ENCODE results near the gene RNF224. TPM values are rescaled to one million over a fixed set of nuclear protein-coding genes. Genes with fewer than 3 reads are reported as not detected.

RNF224 gene
- total and polyA plus RNA-seq, 4 donors, result not detected

DNA sequence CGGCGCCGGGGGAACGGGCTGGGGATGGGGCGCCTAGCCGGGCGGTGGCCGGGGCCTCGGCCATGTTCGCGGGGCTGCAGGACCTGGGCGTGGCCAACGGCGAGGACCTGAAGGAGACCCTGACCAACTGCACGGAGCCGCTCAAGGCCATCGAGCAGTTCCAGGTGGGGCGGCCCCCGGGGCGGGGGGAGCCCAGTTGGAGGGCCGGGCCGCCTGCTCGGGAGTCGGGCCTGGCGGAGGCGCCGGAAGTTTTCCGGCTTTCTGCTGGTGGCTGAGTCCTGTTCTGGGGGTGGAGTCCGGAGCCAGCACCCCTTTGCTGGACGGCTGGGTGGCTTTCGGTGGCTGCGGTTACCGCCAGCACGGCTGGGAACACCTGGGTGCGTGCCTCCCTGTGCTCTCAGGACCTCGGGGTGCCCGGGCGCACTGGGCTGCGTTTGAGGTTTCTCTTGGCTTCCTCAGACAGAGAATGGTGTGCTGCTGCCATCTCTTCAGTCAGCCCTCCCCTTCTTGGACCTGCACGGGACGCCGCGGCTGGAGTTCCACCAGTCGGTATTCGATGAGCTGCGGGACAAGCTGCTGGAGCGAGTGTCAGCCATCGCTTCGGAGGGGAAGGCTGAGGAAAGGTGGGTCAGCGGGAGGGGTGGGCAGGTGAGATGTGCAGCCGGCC, 28.3 kb downstream of the RNF224 start:
- peak overlapping the region; percentile 76 to 98 (median 82) for H3K4me3 ChIP-seq (ENCODE audit: low read depth in 1 of 3, low read length in 3 of 3)
- DNase-seq (ENCODE audit: low spot score), result no peak
- no peaks in the 10 kb centered on the region for H3K27me3 ChIP-seq (ENCODE audit: control insufficient read depth in 4 of 4, insufficient read depth in 4 of 4, low read length in 3 of 4)
- TF ChIP-seq NR2F2 (IDR thresholded peaks at IDR 0.05), result no peak
- TF ChIP-seq, protein P1, sequence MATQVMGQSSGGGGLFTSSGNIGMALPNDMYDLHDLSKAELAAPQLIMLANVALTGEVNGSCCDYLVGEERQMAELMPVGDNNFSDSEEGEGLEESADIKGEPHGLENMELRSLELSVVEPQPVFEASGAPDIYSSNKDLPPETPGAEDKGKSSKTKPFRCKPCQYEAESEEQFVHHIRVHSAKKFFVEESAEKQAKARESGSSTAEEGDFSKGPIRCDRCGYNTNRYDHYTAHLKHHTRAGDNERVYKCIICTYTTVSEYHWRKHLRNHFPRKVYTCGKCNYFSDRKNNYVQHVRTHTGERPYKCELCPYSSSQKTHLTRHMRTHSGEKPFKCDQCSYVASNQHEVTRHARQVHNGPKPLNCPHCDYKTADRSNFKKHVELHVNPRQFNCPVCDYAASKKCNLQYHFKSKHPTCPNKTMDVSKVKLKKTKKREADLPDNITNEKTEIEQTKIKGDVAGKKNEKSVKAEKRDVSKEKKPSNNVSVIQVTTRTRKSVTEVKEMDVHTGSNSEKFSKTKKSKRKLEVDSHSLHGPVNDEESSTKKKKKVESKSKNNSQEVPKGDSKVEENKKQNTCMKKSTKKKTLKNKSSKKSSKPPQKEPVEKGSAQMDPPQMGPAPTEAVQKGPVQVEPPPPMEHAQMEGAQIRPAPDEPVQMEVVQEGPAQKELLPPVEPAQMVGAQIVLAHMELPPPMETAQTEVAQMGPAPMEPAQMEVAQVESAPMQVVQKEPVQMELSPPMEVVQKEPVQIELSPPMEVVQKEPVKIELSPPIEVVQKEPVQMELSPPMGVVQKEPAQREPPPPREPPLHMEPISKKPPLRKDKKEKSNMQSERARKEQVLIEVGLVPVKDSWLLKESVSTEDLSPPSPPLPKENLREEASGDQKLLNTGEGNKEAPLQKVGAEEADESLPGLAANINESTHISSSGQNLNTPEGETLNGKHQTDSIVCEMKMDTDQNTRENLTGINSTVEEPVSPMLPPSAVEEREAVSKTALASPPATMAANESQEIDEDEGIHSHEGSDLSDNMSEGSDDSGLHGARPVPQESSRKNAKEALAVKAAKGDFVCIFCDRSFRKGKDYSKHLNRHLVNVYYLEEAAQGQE (IDR thresholded peaks at IDR 0.05), result peak; percentile 15
- H3K36me3 ChIP-seq (ENCODE audit: control insufficient read depth in 4 of 4, insufficient read depth in 3 of 4, low read depth in 1 of 4, low read length in 3 of 4), result peaks cover 3 to 7% (median 6%) of the 10 kb centered on the region in 4 donors
- peaks cover 10 to 34% (median 21%) of the 10 kb centered on the region in 4 donors for H3K4me1 ChIP-seq (ENCODE audit: control insufficient read depth in 4 of 4, insufficient read depth in 4 of 4, low read length in 3 of 4)
- WGBS, result 1% methylated on average over 51 of the region's 51 CpGs
- peak overlapping the region; percentile 50 for H3K27ac ChIP-seq (ENCODE audit: low read depth in 1 of 2, low read length in 2 of 2)
- H3K9me3 ChIP-seq (ENCODE audit: control insufficient read depth in 4 of 4, low read length in 3 of 4), result no peaks in the 10 kb centered on the region
- peak overlapping the region; percentile 18 to 83 for H3K9ac ChIP-seq (ENCODE audit: low read depth in 1 of 2, low read length in 2 of 2)

DNA sequence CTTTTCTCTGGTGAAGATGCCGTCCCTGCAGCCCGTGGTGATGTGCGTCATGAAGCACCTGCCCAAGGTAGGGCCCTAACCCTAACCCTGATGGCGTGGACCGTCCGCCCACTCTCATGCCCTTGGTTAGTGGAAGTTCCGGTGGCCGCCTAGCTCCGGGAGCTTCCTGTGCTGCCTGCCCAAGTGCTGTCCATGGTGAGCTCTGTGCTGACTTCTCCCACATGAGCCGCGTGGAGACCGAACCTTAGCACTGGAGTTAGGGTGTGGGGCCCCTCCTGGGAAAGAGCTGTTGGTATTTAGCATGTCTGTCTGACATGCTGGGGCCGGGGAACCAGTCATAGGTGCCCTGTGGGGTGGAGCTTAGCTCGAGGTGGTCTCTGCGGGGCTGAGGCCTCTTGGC, 29.1 kb downstream of the RNF224 start:
- DNase-seq (ENCODE audit: low spot score), result no peak
- Histone ChIP-seq H3K9me3 (ENCODE audit: control insufficient read depth in 4 of 4, low read length in 3 of 4) (no peaks in the 10 kb centered on the region), H3K4me3 (ENCODE audit: low read depth in 1 of 3, low read length in 3 of 3) (peak overlapping the region in 2 of 3 donors; percentile 82 to 98), H3K36me3 (ENCODE audit: control insufficient read depth in 4 of 4, insufficient read depth in 3 of 4, low read depth in 1 of 4, low read length in 3 of 4) (peaks cover 3 to 7% (median 6%) of the 10 kb centered on the region in 4 donors), H3K4me1 (ENCODE audit: control insufficient read depth in 4 of 4, insufficient read depth in 4 of 4, low read length in 3 of 4) (peaks cover 10 to 34% (median 21%) of the 10 kb centered on the region in 4 donors), H3K9ac (ENCODE audit: low read depth in 1 of 2, low read length in 2 of 2) (no peak overlapping the region), H3K27ac (ENCODE audit: low read depth in 1 of 2, low read length in 2 of 2) (no peak overlapping the region), H3K27me3 (ENCODE audit: control insufficient read depth in 4 of 4, insufficient read depth in 4 of 4, low read length in 3 of 4) (no peaks in the 10 kb centered on the region)
- no peak for TF ChIP-seq FOXA1 (IDR thresholded peaks at IDR 0.05)
- TF ChIP-seq, protein P2, sequence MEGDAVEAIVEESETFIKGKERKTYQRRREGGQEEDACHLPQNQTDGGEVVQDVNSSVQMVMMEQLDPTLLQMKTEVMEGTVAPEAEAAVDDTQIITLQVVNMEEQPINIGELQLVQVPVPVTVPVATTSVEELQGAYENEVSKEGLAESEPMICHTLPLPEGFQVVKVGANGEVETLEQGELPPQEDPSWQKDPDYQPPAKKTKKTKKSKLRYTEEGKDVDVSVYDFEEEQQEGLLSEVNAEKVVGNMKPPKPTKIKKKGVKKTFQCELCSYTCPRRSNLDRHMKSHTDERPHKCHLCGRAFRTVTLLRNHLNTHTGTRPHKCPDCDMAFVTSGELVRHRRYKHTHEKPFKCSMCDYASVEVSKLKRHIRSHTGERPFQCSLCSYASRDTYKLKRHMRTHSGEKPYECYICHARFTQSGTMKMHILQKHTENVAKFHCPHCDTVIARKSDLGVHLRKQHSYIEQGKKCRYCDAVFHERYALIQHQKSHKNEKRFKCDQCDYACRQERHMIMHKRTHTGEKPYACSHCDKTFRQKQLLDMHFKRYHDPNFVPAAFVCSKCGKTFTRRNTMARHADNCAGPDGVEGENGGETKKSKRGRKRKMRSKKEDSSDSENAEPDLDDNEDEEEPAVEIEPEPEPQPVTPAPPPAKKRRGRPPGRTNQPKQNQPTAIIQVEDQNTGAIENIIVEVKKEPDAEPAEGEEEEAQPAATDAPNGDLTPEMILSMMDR (IDR thresholded peaks at IDR 0.05; ENCODE audit: low read depth, low read length, missing input control), result no peak
- no peak for TF ChIP-seq SP1 (IDR thresholded peaks at IDR 0.05)
- TF ChIP-seq, protein P3, sequence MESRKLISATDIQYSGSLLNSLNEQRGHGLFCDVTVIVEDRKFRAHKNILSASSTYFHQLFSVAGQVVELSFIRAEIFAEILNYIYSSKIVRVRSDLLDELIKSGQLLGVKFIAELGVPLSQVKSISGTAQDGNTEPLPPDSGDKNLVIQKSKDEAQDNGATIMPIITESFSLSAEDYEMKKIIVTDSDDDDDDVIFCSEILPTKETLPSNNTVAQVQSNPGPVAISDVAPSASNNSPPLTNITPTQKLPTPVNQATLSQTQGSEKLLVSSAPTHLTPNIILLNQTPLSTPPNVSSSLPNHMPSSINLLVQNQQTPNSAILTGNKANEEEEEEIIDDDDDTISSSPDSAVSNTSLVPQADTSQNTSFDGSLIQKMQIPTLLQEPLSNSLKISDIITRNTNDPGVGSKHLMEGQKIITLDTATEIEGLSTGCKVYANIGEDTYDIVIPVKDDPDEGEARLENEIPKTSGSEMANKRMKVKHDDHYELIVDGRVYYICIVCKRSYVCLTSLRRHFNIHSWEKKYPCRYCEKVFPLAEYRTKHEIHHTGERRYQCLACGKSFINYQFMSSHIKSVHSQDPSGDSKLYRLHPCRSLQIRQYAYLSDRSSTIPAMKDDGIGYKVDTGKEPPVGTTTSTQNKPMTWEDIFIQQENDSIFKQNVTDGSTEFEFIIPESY (IDR thresholded peaks at IDR 0.05), result no peak
- no peak for TF ChIP-seq NR2F2 (IDR thresholded peaks at IDR 0.05)
- no peak for TF ChIP-seq GABPA (IDR thresholded peaks at IDR 0.05 in 1 of 2, conservative IDR thresholded peaks at IDR 0.05 in 1 of 2)
- no peak for TF ChIP-seq FOXA2 (IDR thresholded peaks at IDR 0.05)
- TF ChIP-seq HNF4A (conservative IDR thresholded peaks at IDR 0.05), result no peak
- TF ChIP-seq, protein P1 (IDR thresholded peaks at IDR 0.05), result no peak
- no peak for TF ChIP-seq RAD21 (IDR thresholded peaks at IDR 0.05)
- TF ChIP-seq RXRA (IDR thresholded peaks at IDR 0.05), result no peak
- TF ChIP-seq, protein P4, sequence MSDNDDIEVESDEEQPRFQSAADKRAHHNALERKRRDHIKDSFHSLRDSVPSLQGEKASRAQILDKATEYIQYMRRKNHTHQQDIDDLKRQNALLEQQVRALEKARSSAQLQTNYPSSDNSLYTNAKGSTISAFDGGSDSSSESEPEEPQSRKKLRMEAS (IDR thresholded peaks at IDR 0.05), result no peak
- TF ChIP-seq HNF4G (IDR thresholded peaks at IDR 0.05), result no peak
- TF ChIP-seq, protein P5, sequence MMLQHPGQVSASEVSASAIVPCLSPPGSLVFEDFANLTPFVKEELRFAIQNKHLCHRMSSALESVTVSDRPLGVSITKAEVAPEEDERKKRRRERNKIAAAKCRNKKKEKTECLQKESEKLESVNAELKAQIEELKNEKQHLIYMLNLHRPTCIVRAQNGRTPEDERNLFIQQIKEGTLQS (IDR thresholded peaks at IDR 0.05), result no peak
- TF ChIP-seq JUND (IDR thresholded peaks at IDR 0.05), result no peak
- TF ChIP-seq YY1 (IDR thresholded peaks at IDR 0.05), result no peak
- no peak for TF ChIP-seq EGR1 (IDR thresholded peaks at IDR 0.05; ENCODE audit: low read depth in 2 of 2)
- TF ChIP-seq TAF1 (conservative IDR thresholded peaks at IDR 0.05), result no peak
- WGBS, result 92% methylated on average over 15 of the region's 15 CpGs
